KMS-11 (cell line): ENCODE results near the gene C1QTNF1.
"Not testable (repeated sequence)": the region's sequence is repeated elsewhere in the genome, so short reads cannot be mapped to it uniquely, and the experiment has no call there.

ENCODE experiments used
- H2AFZ ChIP-seq: fragments of 200-600 bp; sonication (generic); 2 replicates; pipeline ENCODE4 v1.6.1; 2016; ENCODE audit warnings: antibody characterized with exemption, mixed run types, low read depth
- H3K27ac ChIP-seq: fragments of 200-600 bp; sonication (generic); 2 replicates; pipeline ENCODE4 v1.6.1; 2016; ENCODE audit warnings: mild to moderate bottlenecking, mixed run types
- H3K27me3 ChIP-seq: fragments of 200-600 bp; sonication (generic); 2 replicates; pipeline ENCODE4 v1.6.1; 2017; ENCODE audit warnings: mild to moderate bottlenecking, low read depth, mixed run types, moderate library complexity; ENCODE audit not compliant: insufficient read depth
- H3K36me3 ChIP-seq: fragments of 200-600 bp; sonication (generic); 2 replicates; pipeline ENCODE4 v1.6.1; 2017; ENCODE audit warnings: mild to moderate bottlenecking, mixed run types; ENCODE audit not compliant: insufficient read depth
- H3K4me1 ChIP-seq: fragments of 200-600 bp; sonication (generic); 2 replicates; pipeline ENCODE4 v1.6.1; 2016; ENCODE audit warnings: mild to moderate bottlenecking, low read depth, mixed run types; ENCODE audit not compliant: poor library complexity, severe bottlenecking
- H3K4me2 ChIP-seq: fragments of 200-600 bp; sonication (generic); 2 replicates; pipeline ENCODE4 v1.7.0; 2016; ENCODE audit warnings: mild to moderate bottlenecking, mixed run types
- H3K4me3 ChIP-seq: fragments of 200-600 bp; sonication (generic); IDR thresholded peaks from 2 replicates; pipeline ENCODE4 v1.6.1; 2017; ENCODE audit warnings: low read depth, low read length, mixed read lengths; ENCODE audit not compliant: insufficient read depth
- H3K79me2 ChIP-seq: fragments of 200-600 bp; sonication (generic); 2 replicates; pipeline ENCODE4 v1.6.1; 2016; ENCODE audit warnings: low read depth, mixed run types; ENCODE audit not compliant: insufficient read depth
- H3K9ac ChIP-seq: fragments of 200-600 bp; sonication (generic); 2 replicates; pipeline ENCODE4 v1.6.1; 2016; ENCODE audit warnings: mild to moderate bottlenecking, mixed run types
- H4K20me1 ChIP-seq: fragments of 200-600 bp; sonication (generic); 2 replicates; pipeline ENCODE4 v1.6.1; 2016; ENCODE audit warnings: mild to moderate bottlenecking, mixed run types; ENCODE audit not compliant: insufficient read depth
- CTCF ChIP-seq: fragments of 200-600 bp; sonication (generic); conservative IDR thresholded peaks from 2 replicates; pipeline ENCODE4 v1.6.1; 2017; ENCODE audit warnings: low read depth, mild to moderate bottlenecking, antibody characterized with exemption, low read length, moderate library complexity, mixed read lengths

The C1QTNF1 gene

GRCh38 chr17:79073706-79074088 is 49.7 kb downstream of the C1QTNF1 start:
- Histone ChIP-seq H3K27ac (no peak overlapping the region), H3K4me2 (no peak overlapping the region)

GRCh38 chr17:79074121-79074648 is 50.2 kb downstream of the C1QTNF1 start:
- not testable (repeated sequence) for H4K20me1 ChIP-seq, H3K79me2 ChIP-seq, H3K4me3 ChIP-seq, H3K36me3 ChIP-seq, H3K27me3 ChIP-seq, H3K27ac ChIP-seq, H3K9ac ChIP-seq
- Histone ChIP-seq H2AFZ (peak overlapping the region; percentile 99), H3K4me2 (peak overlapping the region; percentile 89), H3K4me1 (peaks cover 12% of the 10 kb centered on the region)

More at GRCh38 chr17:79073706-79074088, 49.7 kb downstream of the C1QTNF1 start:
- Histone ChIP-seq H3K9ac (no peak overlapping the region), H3K4me1 (peaks cover 12% of the 10 kb centered on the region), H3K4me3 (no peak overlapping the region), H2AFZ (no peak overlapping the region), H3K79me2 (no peaks in the 10 kb centered on the region), H3K36me3 (no peaks in the 10 kb centered on the region), H3K27me3 (no peaks in the 10 kb centered on the region; the same call in 1 of the 2 replicates), H4K20me1 (no peaks in the 10 kb centered on the region)
- TF ChIP-seq CTCF: no peak

- Histone ChIP-seq H3K4me3 (no peak within 1 kb of the TSS), H4K20me1 (no peaks in the 10 kb centered on the region), H3K9ac (peak within 1 kb of the TSS; percentile 66), H3K36me3 (no peaks in the 10 kb centered on the region), H3K4me1 (peaks cover 12% of the 10 kb centered on the region), H3K79me2 (no peaks in the 10 kb centered on the region), H3K27me3 (no peaks in the 10 kb centered on the region; the same call in 1 of the 2 replicates), H3K27ac (no peak within 1 kb of the TSS), H2AFZ (peak within 1 kb of the TSS; percentile 99), H3K4me2 (peak within 1 kb of the TSS; percentile 100)
- TF ChIP-seq CTCF: no peak
Observed at GRCh38 chr17:79074649-79075445, 50.9 kb downstream of the C1QTNF1 start, which contains the start of gene ENGASE. TSS of gene ENGASE (plus strand) at chr17:79074824. CDS start at chr17:79074945, 121 bp downstream.

DNA sequence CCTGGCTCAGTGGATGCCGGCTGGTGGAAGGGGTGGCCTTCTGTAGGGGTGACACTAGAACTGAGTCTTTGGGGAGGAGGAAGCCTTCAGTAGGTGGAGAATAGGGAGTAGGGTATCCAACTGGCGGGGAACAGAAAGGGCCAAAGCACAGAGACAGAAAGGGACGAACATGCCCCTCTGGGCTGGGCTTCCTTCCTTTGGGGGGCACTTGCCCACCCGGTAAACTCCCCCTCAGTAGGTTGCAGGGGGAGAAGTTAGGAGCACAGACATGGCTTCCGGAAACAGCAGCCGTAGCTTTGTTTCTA is 51.4 kb downstream of the C1QTNF1 start:
- TF ChIP-seq CTCF: no peak
- Histone ChIP-seq H2AFZ (peak overlapping the region; percentile 99), H3K4me1 (peaks cover 12% of the 10 kb centered on the region), H3K4me3 (no peak overlapping the region), H3K9ac (peak overlapping the region; percentile 66), H4K20me1 (no peaks in the 10 kb centered on the region), H3K36me3 (no peaks in the 10 kb centered on the region), H3K27me3 (no peaks in the 10 kb centered on the region; the same call in 1 of the 2 replicates), H3K4me2 (peak overlapping the region; percentile 100), H3K79me2 (no peaks in the 10 kb centered on the region), H3K27ac (no peak overlapping the region)

GRCh38 chr17:79075861-79076406 is 52.0 kb downstream of the C1QTNF1 start:
- H3K4me2 ChIP-seq: peak overlapping the region; percentile 100
- no peaks in the 10 kb centered on the region for H3K79me2 ChIP-seq
- H2AFZ ChIP-seq: peak overlapping the region; percentile 99; the same call in 1 of the 2 replicates
- H3K36me3 ChIP-seq: no peaks in the 10 kb centered on the region
- H3K27ac ChIP-seq: no peak overlapping the region
- H3K9ac ChIP-seq: no peak overlapping the region
- H3K4me1 ChIP-seq: peaks cover 12% of the 10 kb centered on the region
- H4K20me1 ChIP-seq: no peaks in the 10 kb centered on the region
- no peak overlapping the region for H3K4me3 ChIP-seq
- H3K27me3 ChIP-seq: no peaks in the 10 kb centered on the region
- no peak for TF ChIP-seq CTCF
